ENCODE results near the gene ZFAND6.

Gene ZFAND6

DNA sequence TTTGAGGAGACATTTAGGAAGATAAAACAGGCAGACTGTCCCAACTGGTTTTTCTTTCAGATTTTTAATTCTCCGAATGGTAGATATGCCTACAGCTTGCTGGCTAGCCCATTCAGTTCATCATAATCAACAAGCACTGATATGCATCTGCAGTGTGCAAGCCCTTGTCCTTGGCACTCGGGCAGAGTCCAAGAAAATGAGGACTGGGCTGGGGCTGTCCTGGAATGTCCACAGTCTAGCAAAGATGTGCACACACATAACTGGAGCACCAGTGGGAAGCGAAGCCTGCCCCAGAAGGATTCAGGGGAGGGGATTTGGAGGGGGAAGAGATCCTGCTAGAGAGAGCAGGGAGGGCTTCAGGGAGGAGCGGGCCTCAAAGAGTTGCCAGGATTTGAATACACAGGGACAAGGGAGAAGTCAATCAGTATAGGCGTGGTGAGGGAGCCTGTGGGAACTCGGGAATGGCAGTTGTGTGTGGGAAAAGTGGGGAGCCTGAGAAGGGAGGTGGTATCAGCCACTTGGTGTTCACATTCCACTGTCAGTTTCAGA lies 102.1 kb downstream of the ZFAND6 start:
- no peak overlapping the region for H3K4me3 ChIP-seq (ENCODE audit: low read depth, low read length)
- TF ChIP-seq, protein P1, sequence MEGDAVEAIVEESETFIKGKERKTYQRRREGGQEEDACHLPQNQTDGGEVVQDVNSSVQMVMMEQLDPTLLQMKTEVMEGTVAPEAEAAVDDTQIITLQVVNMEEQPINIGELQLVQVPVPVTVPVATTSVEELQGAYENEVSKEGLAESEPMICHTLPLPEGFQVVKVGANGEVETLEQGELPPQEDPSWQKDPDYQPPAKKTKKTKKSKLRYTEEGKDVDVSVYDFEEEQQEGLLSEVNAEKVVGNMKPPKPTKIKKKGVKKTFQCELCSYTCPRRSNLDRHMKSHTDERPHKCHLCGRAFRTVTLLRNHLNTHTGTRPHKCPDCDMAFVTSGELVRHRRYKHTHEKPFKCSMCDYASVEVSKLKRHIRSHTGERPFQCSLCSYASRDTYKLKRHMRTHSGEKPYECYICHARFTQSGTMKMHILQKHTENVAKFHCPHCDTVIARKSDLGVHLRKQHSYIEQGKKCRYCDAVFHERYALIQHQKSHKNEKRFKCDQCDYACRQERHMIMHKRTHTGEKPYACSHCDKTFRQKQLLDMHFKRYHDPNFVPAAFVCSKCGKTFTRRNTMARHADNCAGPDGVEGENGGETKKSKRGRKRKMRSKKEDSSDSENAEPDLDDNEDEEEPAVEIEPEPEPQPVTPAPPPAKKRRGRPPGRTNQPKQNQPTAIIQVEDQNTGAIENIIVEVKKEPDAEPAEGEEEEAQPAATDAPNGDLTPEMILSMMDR (IDR thresholded peaks at IDR 0.05; ENCODE audit: borderline replicate concordance, insufficient read depth, low read depth, low read length): no peak

GRCh38 chr15:80162059-80162554 lies 102.6 kb downstream of the ZFAND6 start:
- no peak overlapping the region for H3K4me3 ChIP-seq (ENCODE audit: low read depth, low read length)
- TF ChIP-seq, protein P1 (IDR thresholded peaks at IDR 0.05; ENCODE audit: borderline replicate concordance, insufficient read depth, low read depth, low read length): no peak

GRCh38 chr15:80163217-80163616 lies 103.7 kb downstream of the ZFAND6 start:
- H3K4me3 ChIP-seq (ENCODE audit: low read depth, low read length): no peak overlapping the region
- TF ChIP-seq, protein P1 (IDR thresholded peaks at IDR 0.05; ENCODE audit: borderline replicate concordance, insufficient read depth, low read depth, low read length): no peak

- H3K4me3 ChIP-seq (ENCODE audit: low read depth, low read length): no peak overlapping the region
- TF ChIP-seq, protein P1 (IDR thresholded peaks at IDR 0.05; ENCODE audit: borderline replicate concordance, insufficient read depth, low read depth, low read length): no peak
Observed at GRCh38 chr15:80163897-80164296, 104.4 kb downstream of the ZFAND6 start.

DNA sequence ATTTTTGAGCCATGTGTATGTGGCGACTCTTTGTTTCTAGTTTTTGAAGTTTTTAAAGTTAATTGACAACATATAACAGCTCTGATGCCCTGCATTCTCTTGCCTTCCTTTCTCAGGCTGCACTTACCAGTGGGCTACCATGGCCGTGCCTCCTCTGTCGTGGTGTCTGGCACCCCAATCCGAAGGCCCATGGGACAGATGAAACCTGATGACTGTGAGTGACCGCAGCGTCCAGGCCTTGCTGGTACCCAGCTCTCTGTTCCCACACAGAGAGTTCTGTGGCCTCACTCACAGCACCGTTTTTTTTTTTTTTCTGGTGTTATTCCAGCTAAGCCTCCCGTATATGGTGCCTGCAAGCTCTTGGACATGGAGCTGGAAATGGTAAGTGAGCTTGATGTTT lies 108.5 kb downstream of the ZFAND6 start:
- TF ChIP-seq, protein P1 (IDR thresholded peaks at IDR 0.05; ENCODE audit: borderline replicate concordance, insufficient read depth, low read depth, low read length): no peak
- H3K4me3 ChIP-seq (ENCODE audit: low read depth, low read length): no peak overlapping the region

DNA sequence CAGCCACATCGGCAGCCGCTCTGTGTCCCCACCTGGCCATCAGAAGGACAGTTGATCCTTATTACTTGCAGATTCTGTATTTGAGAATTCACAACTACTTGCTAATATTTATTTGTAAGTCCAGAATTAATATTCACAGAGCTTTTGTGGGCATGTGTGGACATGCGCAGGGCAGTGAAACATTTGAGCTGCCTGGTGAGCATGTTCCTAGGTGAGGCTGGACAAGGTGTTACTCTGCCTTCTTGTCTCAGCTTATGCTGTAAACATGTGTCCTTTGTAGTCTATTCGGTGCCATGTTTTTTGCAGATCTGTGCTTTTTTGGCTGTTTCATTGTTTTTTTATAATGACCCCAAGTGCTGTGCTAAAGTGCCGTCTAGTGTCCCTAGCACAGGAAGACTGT lies 108.9 kb downstream of the ZFAND6 start:
- TF ChIP-seq, protein P1 (IDR thresholded peaks at IDR 0.05; ENCODE audit: borderline replicate concordance, insufficient read depth, low read depth, low read length): no peak
- no peak overlapping the region for H3K4me3 ChIP-seq (ENCODE audit: low read depth, low read length)

DNA sequence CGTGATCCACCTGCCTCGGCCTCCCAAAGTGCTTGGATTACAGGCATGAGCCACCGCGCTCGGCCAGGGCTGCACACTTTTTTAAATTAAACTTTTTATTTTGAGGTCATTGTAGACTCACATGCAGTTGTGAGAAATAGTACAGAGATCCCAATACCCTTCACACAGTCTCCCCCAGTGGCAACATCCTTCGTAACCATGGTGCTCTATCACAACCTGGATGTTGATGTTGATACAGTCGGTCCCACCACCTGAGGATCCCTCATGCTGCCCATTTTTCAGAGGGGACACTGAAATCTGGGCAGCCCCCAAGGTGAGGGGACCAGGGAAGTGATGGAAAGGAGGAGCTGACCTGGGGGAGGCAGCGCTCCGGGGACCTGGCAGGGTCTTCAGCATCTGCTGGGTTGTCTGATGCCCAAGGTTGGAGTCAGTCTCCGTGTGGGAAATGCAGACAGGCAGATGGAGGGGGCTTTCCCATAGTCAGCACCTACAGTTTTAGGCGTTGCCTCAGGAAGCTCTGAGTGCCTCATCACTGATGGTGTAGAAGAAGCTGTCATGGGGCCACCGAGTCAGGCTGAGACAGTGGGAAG lies 110.4 kb downstream of the ZFAND6 start:
- TF ChIP-seq, protein P1 (IDR thresholded peaks at IDR 0.05; ENCODE audit: borderline replicate concordance, insufficient read depth, low read depth, low read length): no peak
- H3K4me3 ChIP-seq (ENCODE audit: low read depth, low read length): no peak overlapping the region
